ENCODE data around the gene KAT6B. TPM values are rescaled to one million over a fixed set of nuclear protein-coding genes. Genes with fewer than 3 reads are reported as not detected.

Gene KAT6B
- total RNA-seq, 2 donors from 2014 or later = 25.3 to 39.1 TPM

GRCh38 chr10:74993649-74994048, 167.2 kb downstream of the KAT6B start:
- no peaks in the 10 kb centered on the region for H3K9me3 Mint-ChIP-seq
- peaks cover 26% of the 10 kb centered on the region for H3K36me3 Mint-ChIP-seq (ENCODE audit: low read depth)
- Histone ChIP-seq H3K36me3 (ENCODE audit: control insufficient read depth, insufficient read depth, low read length) (peaks cover 12% of the 10 kb centered on the region), H3K9ac (ENCODE audit: extremely low read depth, low read length, poor library complexity, severe bottlenecking) (no peak overlapping the region), H3K9me3 (ENCODE audit: control insufficient read depth, low read length) (no peaks in the 10 kb centered on the region), H3K4me1 (ENCODE audit: control insufficient read depth, insufficient read depth, low read length) (no peaks in the 10 kb centered on the region), H3K4me3 (ENCODE audit: low read length) (no peak overlapping the region), H3K27me3 (ENCODE audit: control insufficient read depth, insufficient read depth, low read length, poor library complexity, severe bottlenecking) (no peaks in the 10 kb centered on the region), H3K27ac (ENCODE audit: low read depth, low read length) (no peak overlapping the region)
- H3K4me1 Mint-ChIP-seq = peaks cover 3% of the 10 kb centered on the region
- no peak for TF ChIP-seq CTCF (conservative IDR thresholded peaks at IDR 0.05)
- H3K4me3 Mint-ChIP-seq = no peak overlapping the region
- DNase-seq = no peak
- no peak overlapping the region for H3K27ac Mint-ChIP-seq
- H3K27me3 Mint-ChIP-seq (ENCODE audit: insufficient read depth) = no peaks in the 10 kb centered on the region
- WGBS, 2 experiments (ENCODE audit: insufficient coverage in 1 of 2, insufficient read length in 1 of 2) = 89 to 98% methylated on average over 1 to 3 of the region's 3 CpGs

GRCh38 chr10:74994854-74995253, 168.5 kb downstream of the KAT6B start:
- H3K36me3 Mint-ChIP-seq (ENCODE audit: low read depth) = peaks cover 28% of the 10 kb centered on the region
- H3K27me3 Mint-ChIP-seq (ENCODE audit: insufficient read depth) = no peaks in the 10 kb centered on the region
- H3K27ac Mint-ChIP-seq = no peak overlapping the region
- no peaks in the 10 kb centered on the region for H3K9me3 ChIP-seq (ENCODE audit: control insufficient read depth, low read length)
- no peak for DNase-seq
- TF ChIP-seq CTCF (conservative IDR thresholded peaks at IDR 0.05) = no peak
- H3K9me3 Mint-ChIP-seq = no peaks in the 10 kb centered on the region
- peaks cover 13% of the 10 kb centered on the region for H3K36me3 ChIP-seq (ENCODE audit: control insufficient read depth, insufficient read depth, low read length)
- WGBS, 2 experiments (ENCODE audit: insufficient coverage in 1 of 2, insufficient read length in 1 of 2) = 92 to 94% methylated on average over 2 to 3 of the region's 3 CpGs
- H3K4me1 Mint-ChIP-seq = peaks cover 3% of the 10 kb centered on the region
- H3K27ac ChIP-seq (ENCODE audit: low read depth, low read length) = no peak overlapping the region
- H3K9ac ChIP-seq (ENCODE audit: extremely low read depth, low read length, poor library complexity, severe bottlenecking) = no peak overlapping the region
- H3K4me3 Mint-ChIP-seq = no peak overlapping the region
- H3K4me3 ChIP-seq (ENCODE audit: low read length) = no peak overlapping the region
- no peaks in the 10 kb centered on the region for H3K4me1 ChIP-seq (ENCODE audit: control insufficient read depth, insufficient read depth, low read length)
- H3K27me3 ChIP-seq (ENCODE audit: control insufficient read depth, insufficient read depth, low read length, poor library complexity, severe bottlenecking) = no peaks in the 10 kb centered on the region

- no peak for TF ChIP-seq CTCF (conservative IDR thresholded peaks at IDR 0.05)
- peaks cover 13% of the 10 kb centered on the region for H3K36me3 ChIP-seq (ENCODE audit: control insufficient read depth, insufficient read depth, low read length)
- 94 to 100% methylated on average over 1 to 4 of the region's 4 CpGs for WGBS, 2 experiments (ENCODE audit: insufficient coverage in 1 of 2, insufficient read length in 1 of 2)
- H3K27ac ChIP-seq (ENCODE audit: low read depth, low read length) = no peak overlapping the region
- H3K4me3 ChIP-seq (ENCODE audit: low read length) = no peak overlapping the region
- H3K9ac ChIP-seq (ENCODE audit: extremely low read depth, low read length, poor library complexity, severe bottlenecking) = no peak overlapping the region
- Mint-ChIP-seq H3K27me3 (ENCODE audit: insufficient read depth) (no peaks in the 10 kb centered on the region), H3K27ac (no peak overlapping the region), H3K4me1 (peaks cover 3% of the 10 kb centered on the region), H3K4me3 (no peak overlapping the region), H3K9me3 (no peaks in the 10 kb centered on the region), H3K36me3 (ENCODE audit: low read depth) (peaks cover 27% of the 10 kb centered on the region)
- no peak for DNase-seq
- no peaks in the 10 kb centered on the region for H3K9me3 ChIP-seq (ENCODE audit: control insufficient read depth, low read length)
- H3K27me3 ChIP-seq (ENCODE audit: control insufficient read depth, insufficient read depth, low read length, poor library complexity, severe bottlenecking) = no peaks in the 10 kb centered on the region
- no peaks in the 10 kb centered on the region for H3K4me1 ChIP-seq (ENCODE audit: control insufficient read depth, insufficient read depth, low read length)
Observed at GRCh38 chr10:74995806-74996205, 169.4 kb downstream of the KAT6B start.

Data from endodermal cell (in vitro differentiated cells).